ENCODE data around the gene ALDH1A1. TPM values are rescaled to one million over a fixed set of nuclear protein-coding genes. Genes with fewer than 3 reads are reported as not detected.

ALDH1A1 gene
- total RNA-seq, 1 experiment from 2014 or later = 2.3 TPM

GRCh38 chr9:72886386-72886785 lies 66.5 kb downstream of the ALDH1A1 start:
- Histone ChIP-seq H3K4me1 (replicated peaks; ENCODE audit: insufficient read depth) (no peaks in the 10 kb centered on the region), H3F3A (ENCODE audit: insufficient read depth, low read depth) (no peaks in the 10 kb centered on the region), H2AFZ (no peak overlapping the region), H3K9me2 (ENCODE audit: insufficient read depth) (no peaks in the 10 kb centered on the region), H3K79me2 (ENCODE audit: low read depth) (no peaks in the 10 kb centered on the region), H4K20me1 (ENCODE audit: insufficient read depth) (no peaks in the 10 kb centered on the region), H3K27me3 (ENCODE audit: insufficient read depth, low read depth) (no peaks in the 10 kb centered on the region), H3K27ac (no peak overlapping the region), H3K9me3 (ENCODE audit: insufficient read depth, low read depth) (no peaks in the 10 kb centered on the region), H3K4me3 (no peak overlapping the region), H3K36me3 (ENCODE audit: low read depth) (no peaks in the 10 kb centered on the region), H3K4me2 (no peak overlapping the region)
- intact Hi-C loops (cut with micrococcal nuclease; ENCODE audit: unreplicated experiment) = no loop called here
- POLR2A ChIA-PET (ENCODE audit: unreplicated experiment) = no interaction called here
- no peak for DNase-seq
- BruUV-seq (replicated peaks) = no TSS peak
- TF ChIP-seq EZH2 (IDR thresholded peaks at IDR 0.05; ENCODE audit: low read depth) (no peak), CTCF (conservative IDR thresholded peaks at IDR 0.05) (no peak)
- CTCF ChIA-PET = no interaction called here

GRCh38 chr9:72884508-72884907 lies 68.3 kb downstream of the ALDH1A1 start:
- POLR2A ChIA-PET (ENCODE audit: unreplicated experiment) = no interaction called here
- TF ChIP-seq CTCF (conservative IDR thresholded peaks at IDR 0.05) (no peak), EZH2 (IDR thresholded peaks at IDR 0.05; ENCODE audit: low read depth) (no peak)
- no peak overlapping the region for H3K4me3 ChIP-seq
- CTCF ChIA-PET = interaction anchor here (0.6 kb wide), 1 partner anchor 633 kb away, joined by 3 read pairs; no protein-coding TSS in a partner anchor
- no peaks in the 10 kb centered on the region for H3K36me3 ChIP-seq (ENCODE audit: low read depth)
- no peaks in the 10 kb centered on the region for H3F3A ChIP-seq (ENCODE audit: insufficient read depth, low read depth)
- H4K20me1 ChIP-seq (ENCODE audit: insufficient read depth) = no peaks in the 10 kb centered on the region
- no peaks in the 10 kb centered on the region for H3K27me3 ChIP-seq (ENCODE audit: insufficient read depth, low read depth)
- no peaks in the 10 kb centered on the region for H3K79me2 ChIP-seq (ENCODE audit: low read depth)
- no TSS peak for BruUV-seq (replicated peaks)
- DNase-seq = no peak
- no peak overlapping the region for H2AFZ ChIP-seq
- no peak overlapping the region for H3K4me2 ChIP-seq
- H3K27ac ChIP-seq = no peak overlapping the region
- peaks cover under 1% of the 10 kb centered on the region; the same call in 1 of the 2 replicates for H3K9me3 ChIP-seq (ENCODE audit: insufficient read depth, low read depth)
- intact Hi-C loops (cut with micrococcal nuclease; ENCODE audit: unreplicated experiment) = no loop called here
- no peaks in the 10 kb centered on the region for H3K9me2 ChIP-seq (ENCODE audit: insufficient read depth)
- H3K4me1 ChIP-seq (replicated peaks; ENCODE audit: insufficient read depth) = no peaks in the 10 kb centered on the region

GRCh38 chr9:72883875-72884274 lies 69.0 kb downstream of the ALDH1A1 start:
- Histone ChIP-seq H3K36me3 (ENCODE audit: low read depth) (no peaks in the 10 kb centered on the region), H3F3A (ENCODE audit: insufficient read depth, low read depth) (no peaks in the 10 kb centered on the region), H4K20me1 (ENCODE audit: insufficient read depth) (no peaks in the 10 kb centered on the region), H3K27me3 (ENCODE audit: insufficient read depth, low read depth) (no peaks in the 10 kb centered on the region), H3K4me1 (replicated peaks; ENCODE audit: insufficient read depth) (no peaks in the 10 kb centered on the region), H3K9me3 (ENCODE audit: insufficient read depth, low read depth) (peaks cover 5% of the 10 kb centered on the region; the same call in 1 of the 2 replicates), H3K79me2 (ENCODE audit: low read depth) (no peaks in the 10 kb centered on the region), H2AFZ (no peak overlapping the region), H3K9me2 (ENCODE audit: insufficient read depth) (no peaks in the 10 kb centered on the region), H3K27ac (no peak overlapping the region), H3K4me2 (no peak overlapping the region), H3K4me3 (no peak overlapping the region)
- POLR2A ChIA-PET (ENCODE audit: unreplicated experiment) = no interaction called here
- no TSS peak for BruUV-seq (replicated peaks)
- DNase-seq = no peak
- intact Hi-C loops (cut with micrococcal nuclease; ENCODE audit: unreplicated experiment) = no loop called here
- CTCF ChIA-PET = no interaction called here
- no peak for TF ChIP-seq EZH2 (IDR thresholded peaks at IDR 0.05; ENCODE audit: low read depth)
- TF ChIP-seq CTCF (conservative IDR thresholded peaks at IDR 0.05) = no peak

Measured in PC-9 (cell line).